OCI-LY3 (cell line): ENCODE data around the gene HELZ2.

ENCODE experiments used
- H2AFZ ChIP-seq: fragments of 200-600, 300-600 bp; shearing (Covaris generic); 2 replicates; pipeline ENCODE4 v1.6.0; 2014; ENCODE audit warnings: antibody characterized with exemption, low read depth, low read length
- H3K27ac ChIP-seq: fragments of 200-600, 300-600 bp; sonication (generic); 2 replicates; pipeline ENCODE4 v1.5.1; 2014; ENCODE audit warnings: mild to moderate bottlenecking, low read length, moderate library complexity, mixed read lengths
- H3K27me3 ChIP-seq: fragments of 200-600, 300-600 bp; sonication (generic); 2 replicates; pipeline ENCODE4 v1.6.1; 2014; ENCODE audit warnings: low read depth, low read length, mixed read lengths
- H3K36me3 ChIP-seq: fragments of 200-600, 300-600 bp; sonication (generic); replicated peaks from 2 replicates; pipeline ENCODE3; 2014; ENCODE audit warnings: low read depth, low read length, mixed read lengths
- H3K4me1 ChIP-seq: fragments of 300-600, 200-600 bp; sonication (generic); 2 replicates; pipeline ENCODE4 v1.6.1; 2014; ENCODE audit warnings: low read length, mixed read lengths
- H3K4me2 ChIP-seq: fragments of 200-600, 300-600 bp; sonication (generic); 2 replicates; pipeline ENCODE4 v1.6.1; 2014; ENCODE audit warnings: low read length, mixed read lengths
- H3K4me3 ChIP-seq: fragments of 300-600, 200-600 bp; sonication (generic); 2 replicates; pipeline ENCODE4 v1.5.1; 2014; ENCODE audit warnings: antibody characterized with exemption, mild to moderate bottlenecking, low read length, moderate library complexity
- H3K79me2 ChIP-seq: fragments of 300-600, 200-600 bp; shearing (Covaris generic); 2 replicates; pipeline ENCODE4 v1.6.1; 2014; ENCODE audit warnings: mild to moderate bottlenecking, low read length, mixed read lengths
- H3K9ac ChIP-seq: fragments of 300-600, 200-600 bp; shearing (Covaris generic); 2 replicates; pipeline ENCODE4 v1.6.0; 2014; ENCODE audit warnings: mild to moderate bottlenecking, low read length, moderate library complexity
- H3K9me3 ChIP-seq: fragments of 200-600, 300-600 bp; shearing (Covaris generic); 2 replicates; pipeline ENCODE4 v1.6.1; 2014; ENCODE audit warnings: low read length, mixed read lengths; ENCODE audit not compliant: insufficient read depth
- H4K20me1 ChIP-seq: fragments of 200-600, 300-600 bp; sonication (generic); 2 replicates; pipeline ENCODE4 v1.6.1; 2016; ENCODE audit warnings: low read length, mixed read lengths; ENCODE audit not compliant: insufficient read depth
- EZH2phosphoT487 ChIP-seq: fragments of 200-600 bp; shearing (Covaris generic); IDR thresholded peaks from 2 replicates; pipeline ENCODE4 v1.6.1; 2018; ENCODE audit warnings: antibody characterized with exemption, mixed run types, low read depth
- TF ChIP-seq, protein P1 (sequence below): fragments of 200-600, 300-600 bp; sonication (generic); IDR thresholded peaks from 2 replicates; pipeline ENCODE4 v1.5.1; 2014; ENCODE audit warnings: antibody characterized with exemption, low read length, low read depth

HELZ2 gene

DNA sequence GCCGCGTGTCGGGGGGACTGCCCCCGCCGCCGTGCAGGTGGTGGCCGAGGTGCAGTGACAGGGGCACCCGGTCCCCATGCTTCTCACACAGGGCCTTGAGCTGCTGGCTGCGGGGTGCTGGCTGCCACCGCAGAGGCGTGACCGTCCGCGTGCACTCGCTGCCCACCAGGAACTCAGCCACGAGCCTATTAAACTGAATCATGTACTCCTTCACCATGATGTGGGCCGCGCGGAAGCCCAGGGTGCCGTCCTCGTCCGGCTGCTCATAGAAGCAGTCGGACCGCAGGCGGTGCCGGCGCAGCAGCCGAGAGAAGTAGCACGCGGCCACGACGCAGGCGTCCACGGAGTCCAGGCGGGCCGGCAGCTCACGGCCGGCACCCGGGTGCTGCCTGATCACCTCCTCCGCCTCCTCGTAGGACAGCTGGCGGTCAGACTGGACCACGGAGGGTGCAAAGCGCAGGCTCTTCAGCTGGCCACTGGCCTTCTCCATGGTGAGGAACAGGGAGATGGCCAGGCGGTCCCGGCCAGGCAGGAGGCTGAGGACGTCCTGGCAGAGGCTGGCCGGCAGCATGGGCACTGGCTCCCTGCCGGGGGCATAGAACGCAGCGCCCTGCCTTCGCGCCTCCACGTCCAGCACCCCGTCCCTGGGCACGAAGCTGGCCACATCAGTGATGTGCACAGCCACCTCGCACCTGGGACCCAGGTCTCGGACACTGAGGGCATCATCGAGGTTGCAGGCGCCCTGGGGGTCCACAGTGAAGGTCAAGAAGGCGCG, 9.8 kb downstream of the HELZ2 start:
- Histone ChIP-seq H3K4me2 (no peak overlapping the region), H4K20me1 (peaks cover 57% of the 10 kb centered on the region), H3K4me1 (peaks cover 19% of the 10 kb centered on the region), H3K36me3 (no peaks in the 10 kb centered on the region), H3K4me3 (no peak overlapping the region), H2AFZ (no peak overlapping the region), H3K79me2 (no peaks in the 10 kb centered on the region), H3K9me3 (no peaks in the 10 kb centered on the region), H3K9ac (no peak overlapping the region), H3K27me3 (peaks cover 30% of the 10 kb centered on the region), H3K27ac (no peak overlapping the region)
- TF ChIP-seq, protein P1, sequence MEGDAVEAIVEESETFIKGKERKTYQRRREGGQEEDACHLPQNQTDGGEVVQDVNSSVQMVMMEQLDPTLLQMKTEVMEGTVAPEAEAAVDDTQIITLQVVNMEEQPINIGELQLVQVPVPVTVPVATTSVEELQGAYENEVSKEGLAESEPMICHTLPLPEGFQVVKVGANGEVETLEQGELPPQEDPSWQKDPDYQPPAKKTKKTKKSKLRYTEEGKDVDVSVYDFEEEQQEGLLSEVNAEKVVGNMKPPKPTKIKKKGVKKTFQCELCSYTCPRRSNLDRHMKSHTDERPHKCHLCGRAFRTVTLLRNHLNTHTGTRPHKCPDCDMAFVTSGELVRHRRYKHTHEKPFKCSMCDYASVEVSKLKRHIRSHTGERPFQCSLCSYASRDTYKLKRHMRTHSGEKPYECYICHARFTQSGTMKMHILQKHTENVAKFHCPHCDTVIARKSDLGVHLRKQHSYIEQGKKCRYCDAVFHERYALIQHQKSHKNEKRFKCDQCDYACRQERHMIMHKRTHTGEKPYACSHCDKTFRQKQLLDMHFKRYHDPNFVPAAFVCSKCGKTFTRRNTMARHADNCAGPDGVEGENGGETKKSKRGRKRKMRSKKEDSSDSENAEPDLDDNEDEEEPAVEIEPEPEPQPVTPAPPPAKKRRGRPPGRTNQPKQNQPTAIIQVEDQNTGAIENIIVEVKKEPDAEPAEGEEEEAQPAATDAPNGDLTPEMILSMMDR: no peak
- TF ChIP-seq EZH2phosphoT487: no peak

DNA sequence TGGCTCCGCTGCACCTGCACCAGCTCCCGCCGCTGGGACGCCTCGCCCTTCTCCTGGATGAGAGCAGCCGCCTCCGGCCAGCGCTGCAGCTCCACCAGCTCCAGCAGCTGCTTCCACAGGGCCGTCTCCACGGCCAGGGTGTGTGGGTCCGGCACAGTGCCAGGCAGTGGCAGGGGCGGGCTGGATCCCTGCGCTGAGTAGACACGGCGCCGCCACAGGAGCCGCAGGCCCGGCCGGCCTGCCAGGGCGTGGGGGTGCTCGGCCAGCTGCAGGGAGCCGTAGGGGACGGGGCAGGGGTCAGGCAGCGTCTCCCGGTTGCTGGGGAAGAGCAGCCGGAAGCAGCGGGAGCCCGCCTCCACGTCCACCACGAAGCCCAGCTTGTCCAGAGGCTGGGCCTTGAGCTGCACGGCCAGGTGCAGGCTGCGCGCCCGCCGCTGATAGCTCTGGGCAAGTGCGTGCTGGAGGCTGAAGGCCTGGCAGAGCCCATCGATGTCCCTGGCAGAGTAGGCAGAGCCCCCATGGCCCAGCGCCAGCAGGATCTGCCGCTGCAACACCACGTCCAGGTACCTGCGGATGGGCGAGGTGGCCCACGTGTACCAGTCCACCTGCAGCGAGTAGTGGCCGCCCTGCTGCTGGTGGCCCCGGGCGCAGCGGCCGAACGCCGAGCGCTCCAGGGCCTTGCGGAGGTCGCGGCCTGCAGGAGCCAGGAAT, 10.7 kb downstream of the HELZ2 start:
- no peak for TF ChIP-seq EZH2phosphoT487
- TF ChIP-seq, protein P1: no peak
- Histone ChIP-seq H3K9me3 (no peaks in the 10 kb centered on the region), H3K36me3 (no peaks in the 10 kb centered on the region), H2AFZ (no peak overlapping the region), H3K27ac (no peak overlapping the region), H4K20me1 (peaks cover 49% of the 10 kb centered on the region), H3K4me2 (no peak overlapping the region), H3K9ac (no peak overlapping the region), H3K4me1 (peaks cover 11% of the 10 kb centered on the region), H3K27me3 (peaks cover 22% of the 10 kb centered on the region; the same call in 1 of the 2 replicates), H3K4me3 (no peak overlapping the region), H3K79me2 (no peaks in the 10 kb centered on the region)

DNA sequence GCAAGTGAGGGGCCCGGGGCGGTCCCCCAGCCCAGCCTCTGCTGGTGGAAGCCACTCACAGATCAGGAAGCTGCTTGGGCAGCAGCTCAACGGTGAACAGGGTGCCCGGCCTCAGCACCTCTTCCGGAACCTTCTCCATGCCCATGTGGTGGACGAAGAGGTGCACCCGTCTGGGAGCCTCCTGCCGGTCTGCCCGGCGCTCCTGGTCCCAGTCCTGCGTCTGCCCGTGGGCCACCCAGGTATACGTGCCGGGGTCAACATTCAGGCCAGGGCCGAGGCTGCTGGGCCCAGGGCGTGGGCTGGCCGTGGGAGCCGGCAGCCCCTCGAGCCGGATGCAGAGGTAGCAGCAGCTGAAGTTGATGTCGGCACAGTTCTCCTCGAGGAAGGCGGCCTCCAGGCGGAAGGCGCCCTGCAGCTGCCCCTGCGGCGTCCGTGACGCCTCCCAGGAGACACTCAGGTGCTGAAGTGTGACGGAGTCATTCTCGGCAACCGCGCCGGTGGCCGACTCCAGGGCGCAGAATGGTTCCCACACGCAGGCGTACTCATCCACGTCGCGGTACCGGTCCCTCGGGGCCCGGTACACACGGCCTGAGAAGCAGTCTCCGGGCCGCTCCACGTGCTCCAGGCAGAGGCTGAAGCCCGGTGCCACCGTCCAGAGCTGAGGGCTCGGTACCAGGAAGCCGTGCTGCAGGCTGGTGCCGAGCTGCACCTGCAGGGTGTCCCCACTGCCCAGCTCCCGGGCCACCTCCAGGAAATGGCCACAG, 11.4 kb downstream of the HELZ2 start:
- Histone ChIP-seq H3K79me2 (no peaks in the 10 kb centered on the region), H3K27me3 (peaks cover 19% of the 10 kb centered on the region; the same call in 1 of the 2 replicates), H3K36me3 (no peaks in the 10 kb centered on the region), H3K4me1 (peaks cover 4% of the 10 kb centered on the region), H4K20me1 (peaks cover 43% of the 10 kb centered on the region), H3K4me2 (no peak overlapping the region), H2AFZ (no peak overlapping the region), H3K9ac (no peak overlapping the region), H3K27ac (no peak overlapping the region), H3K9me3 (no peaks in the 10 kb centered on the region), H3K4me3 (no peak overlapping the region)
- TF ChIP-seq, protein P1: no peak
- TF ChIP-seq EZH2phosphoT487: no peak
